ENCODE data around the gene TMEM74B. TPM values are rescaled to one million over a fixed set of nuclear protein-coding genes. Genes with fewer than 3 reads are reported as not detected.

The TMEM74B gene
- total RNA-seq, 1 donor from 2014 or later: 1.2 TPM

- no peak for DNase-seq (ENCODE audit: low read depth)
- H3K4me3 ChIP-seq (ENCODE audit: low read depth, low read length): no peak overlapping the region
- TF ChIP-seq, protein P1, sequence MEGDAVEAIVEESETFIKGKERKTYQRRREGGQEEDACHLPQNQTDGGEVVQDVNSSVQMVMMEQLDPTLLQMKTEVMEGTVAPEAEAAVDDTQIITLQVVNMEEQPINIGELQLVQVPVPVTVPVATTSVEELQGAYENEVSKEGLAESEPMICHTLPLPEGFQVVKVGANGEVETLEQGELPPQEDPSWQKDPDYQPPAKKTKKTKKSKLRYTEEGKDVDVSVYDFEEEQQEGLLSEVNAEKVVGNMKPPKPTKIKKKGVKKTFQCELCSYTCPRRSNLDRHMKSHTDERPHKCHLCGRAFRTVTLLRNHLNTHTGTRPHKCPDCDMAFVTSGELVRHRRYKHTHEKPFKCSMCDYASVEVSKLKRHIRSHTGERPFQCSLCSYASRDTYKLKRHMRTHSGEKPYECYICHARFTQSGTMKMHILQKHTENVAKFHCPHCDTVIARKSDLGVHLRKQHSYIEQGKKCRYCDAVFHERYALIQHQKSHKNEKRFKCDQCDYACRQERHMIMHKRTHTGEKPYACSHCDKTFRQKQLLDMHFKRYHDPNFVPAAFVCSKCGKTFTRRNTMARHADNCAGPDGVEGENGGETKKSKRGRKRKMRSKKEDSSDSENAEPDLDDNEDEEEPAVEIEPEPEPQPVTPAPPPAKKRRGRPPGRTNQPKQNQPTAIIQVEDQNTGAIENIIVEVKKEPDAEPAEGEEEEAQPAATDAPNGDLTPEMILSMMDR (conservative IDR thresholded peaks at IDR 0.05; ENCODE audit: low read depth, low read length): no peak
Measured at GRCh38 chr20:1207293-1207878, 22.6 kb upstream of the TMEM74B start.

GRCh38 chr20:1206366-1207148 lies 21.8 kb upstream of the TMEM74B start:
- TF ChIP-seq, protein P1 (conservative IDR thresholded peaks at IDR 0.05; ENCODE audit: low read depth, low read length): no peak
- no peak overlapping the region for H3K4me3 ChIP-seq (ENCODE audit: low read depth, low read length)
- no peak for DNase-seq (ENCODE audit: low read depth)

- no peak for DNase-seq (ENCODE audit: low read depth)
- H3K4me3 ChIP-seq (ENCODE audit: low read depth, low read length): no peak overlapping the region
- TF ChIP-seq, protein P1 (conservative IDR thresholded peaks at IDR 0.05; ENCODE audit: low read depth, low read length): no peak
Measured at GRCh38 chr20:1205802-1206201, 21.0 kb upstream of the TMEM74B start.

GRCh38 chr20:1204576-1204975 lies 19.8 kb upstream of the TMEM74B start:
- TF ChIP-seq, protein P1 (conservative IDR thresholded peaks at IDR 0.05; ENCODE audit: low read depth, low read length): no peak

GRCh38 chr20:1204113-1204512 lies 19.3 kb upstream of the TMEM74B start:
- TF ChIP-seq, protein P1 (conservative IDR thresholded peaks at IDR 0.05; ENCODE audit: low read depth, low read length): no peak
- no peak for DNase-seq (ENCODE audit: low read depth)
- H3K4me3 ChIP-seq (ENCODE audit: low read depth, low read length): no peak overlapping the region

More at GRCh38 chr20:1204576-1204975, 19.8 kb upstream of the TMEM74B start:
- no peak for DNase-seq (ENCODE audit: low read depth)
- no peak overlapping the region for H3K4me3 ChIP-seq (ENCODE audit: low read depth, low read length)

GRCh38 chr20:1203630-1204029 lies 18.8 kb upstream of the TMEM74B start:
- H3K4me3 ChIP-seq (ENCODE audit: low read depth, low read length): no peak overlapping the region
- no peak for DNase-seq (ENCODE audit: low read depth)
- TF ChIP-seq, protein P1 (conservative IDR thresholded peaks at IDR 0.05; ENCODE audit: low read depth, low read length): no peak
